Urothelium cell line (cell line): ENCODE measurements around the gene ABHD17C.
"Not testable (repeated sequence)": the region's sequence is repeated elsewhere in the genome, so short reads cannot be mapped to it uniquely, and the experiment has no call there.

Experiments
- DNase-seq: peaks from one replicate; pipeline ENCODE4 v3.0.0; 2011; ENCODE audit warnings: low spot score, mixed read lengths
- FAIRE-seq: peaks from 2 replicates; lab custom pipeline; 2011; peaks lifted over from hg19 to GRCh38; lab: Jason Lieb, UNC

The ABHD17C gene

DNA sequence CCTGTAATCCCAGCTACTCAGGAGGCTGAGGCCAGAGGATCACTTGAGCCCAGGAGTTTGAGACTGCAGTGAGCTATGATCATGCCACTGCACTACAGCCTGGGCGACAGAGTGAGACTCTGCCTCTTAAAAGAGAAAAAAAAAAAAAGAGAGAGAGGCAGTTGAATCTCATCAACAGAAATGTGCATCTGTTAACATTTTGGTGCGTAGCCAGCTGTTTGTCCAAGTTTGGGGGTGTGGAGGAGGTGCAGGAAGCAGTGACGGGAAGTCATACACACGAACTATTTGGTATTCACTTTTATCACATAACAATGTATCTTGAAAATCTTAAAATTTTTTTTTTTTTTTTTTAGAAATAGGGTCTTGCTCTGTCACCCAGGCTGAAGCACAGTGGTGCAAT lies 65.8 kb downstream of the ABHD17C start:
- DNase-seq, result no peak
- FAIRE-seq, result no peak

- DNase-seq, result no peak
- FAIRE-seq, result no peak
Measured at GRCh38 chr15:80761754-80762153, 66.6 kb downstream of the ABHD17C start.

DNA sequence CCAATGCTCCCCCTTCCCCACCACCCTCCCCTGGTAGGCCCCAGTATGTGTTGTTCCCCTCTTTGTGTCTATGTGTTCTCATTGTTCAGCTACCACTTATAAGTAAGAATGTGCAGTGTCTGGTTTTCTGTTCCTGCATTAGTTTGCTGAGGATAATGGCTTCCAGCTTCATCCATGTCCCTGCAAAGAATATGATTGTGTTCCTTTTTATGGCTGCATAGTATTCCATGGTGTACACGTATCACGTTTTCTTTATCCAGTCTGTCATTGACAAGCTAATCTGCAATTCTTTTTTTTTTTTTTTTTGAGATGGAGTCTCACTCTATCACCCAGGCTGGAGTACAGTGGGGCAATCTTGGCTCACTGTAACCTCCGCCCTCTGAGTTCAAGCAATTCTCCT lies 68.1 kb downstream of the ABHD17C start:
- not testable (repeated sequence) for DNase-seq, FAIRE-seq

GRCh38 chr15:80764535-80764934 lies 69.4 kb downstream of the ABHD17C start:
- no peak for DNase-seq

GRCh38 chr15:80766275-80766674 lies 71.2 kb downstream of the ABHD17C start:
- no peak for DNase-seq
- no peak for FAIRE-seq

More at GRCh38 chr15:80764535-80764934, 69.4 kb downstream of the ABHD17C start:
- FAIRE-seq, result no peak

DNA sequence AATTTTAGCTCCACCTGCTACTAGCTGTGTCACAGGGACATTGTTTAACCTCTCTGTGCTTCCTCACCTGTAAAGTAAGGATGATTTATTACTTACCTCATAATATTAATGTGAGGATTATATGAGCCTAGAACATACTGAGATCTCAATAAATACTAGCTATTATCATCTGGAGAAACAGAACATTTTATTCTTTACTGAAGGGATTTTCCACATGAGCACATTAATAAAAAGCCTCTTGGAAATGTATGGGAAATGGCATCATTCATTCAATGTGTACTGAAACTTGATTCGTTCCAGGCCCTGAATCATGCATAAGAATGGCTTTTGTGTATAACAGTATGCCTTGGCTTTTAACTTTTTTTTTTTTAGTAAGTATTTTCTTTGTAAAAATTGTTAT lies 73.0 kb downstream of the ABHD17C start:
- DNase-seq, result no peak
- no peak for FAIRE-seq

DNA sequence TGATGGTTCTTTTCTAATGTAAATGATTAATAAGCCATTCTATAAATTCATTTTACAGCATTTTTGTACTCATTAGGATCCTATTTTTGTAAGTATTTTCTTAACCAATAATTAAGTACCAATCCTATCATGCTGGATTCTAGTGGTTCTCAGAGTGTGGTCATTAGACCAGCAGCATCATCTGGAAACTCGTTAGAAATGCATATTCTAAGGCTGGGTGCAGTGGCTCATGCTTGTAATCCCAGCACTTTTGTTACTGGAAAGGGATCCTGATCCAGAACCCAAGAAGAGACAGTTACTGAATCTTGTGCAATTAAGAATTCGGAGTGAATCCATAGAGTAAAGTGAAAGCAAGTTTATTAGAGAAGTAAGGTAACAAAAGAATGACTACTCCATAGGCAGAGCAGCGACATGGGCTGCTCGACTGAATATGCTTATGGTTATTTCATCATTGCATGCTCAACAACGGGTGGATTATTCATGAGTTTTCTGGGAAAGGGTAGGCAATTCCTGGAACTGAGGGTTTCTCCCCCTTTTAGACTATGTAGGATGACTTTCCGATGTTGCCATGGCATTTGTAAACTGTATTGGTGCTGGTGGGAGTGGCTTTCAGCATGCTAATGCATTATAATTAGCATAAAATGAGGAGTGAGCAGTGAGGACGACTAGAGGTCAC lies 74.2 kb downstream of the ABHD17C start:
- DNase-seq (no peak), FAIRE-seq (no peak)

DNA sequence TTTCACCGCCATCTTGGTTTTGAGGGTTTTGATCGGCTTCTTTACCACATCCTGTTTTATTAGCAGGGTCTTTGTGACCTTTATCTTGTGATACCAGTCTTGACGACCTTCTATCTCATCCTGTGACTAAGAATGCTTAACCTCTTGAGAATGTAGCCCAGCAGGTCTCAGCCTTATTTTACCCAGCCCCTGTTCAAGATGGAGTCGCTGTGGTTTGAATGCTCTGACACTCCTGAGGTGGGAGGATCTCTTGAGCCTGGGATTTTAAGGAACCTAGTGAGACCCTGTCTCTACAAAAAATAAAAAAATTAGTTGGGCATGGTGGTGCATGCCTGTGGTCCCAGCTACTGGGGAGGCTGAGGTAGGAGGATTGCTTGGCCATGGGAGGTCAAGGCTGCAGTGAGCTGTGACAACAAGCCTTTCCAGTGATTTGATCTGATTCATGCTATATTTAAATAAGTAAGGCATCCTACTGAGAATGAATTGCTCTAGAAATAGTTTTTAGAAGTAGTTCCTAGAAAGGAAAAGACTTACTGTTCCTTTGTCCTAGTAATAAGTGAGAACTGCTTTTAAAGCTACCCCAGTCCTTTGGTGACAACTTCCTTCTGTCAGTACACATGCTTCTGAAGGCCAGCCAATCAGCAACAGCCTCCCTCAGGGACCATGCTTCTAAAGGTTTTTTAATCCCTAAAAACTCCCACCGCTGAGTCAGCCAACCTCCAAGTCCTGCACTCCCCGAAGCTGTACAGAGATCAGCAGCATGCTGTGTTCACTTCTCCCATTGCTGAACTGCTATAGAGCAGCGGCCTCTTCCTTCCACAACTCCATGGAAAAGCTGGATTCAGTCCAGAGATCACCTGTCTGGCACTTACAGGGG lies 75.0 kb downstream of the ABHD17C start:
- no peak for DNase-seq

DNA sequence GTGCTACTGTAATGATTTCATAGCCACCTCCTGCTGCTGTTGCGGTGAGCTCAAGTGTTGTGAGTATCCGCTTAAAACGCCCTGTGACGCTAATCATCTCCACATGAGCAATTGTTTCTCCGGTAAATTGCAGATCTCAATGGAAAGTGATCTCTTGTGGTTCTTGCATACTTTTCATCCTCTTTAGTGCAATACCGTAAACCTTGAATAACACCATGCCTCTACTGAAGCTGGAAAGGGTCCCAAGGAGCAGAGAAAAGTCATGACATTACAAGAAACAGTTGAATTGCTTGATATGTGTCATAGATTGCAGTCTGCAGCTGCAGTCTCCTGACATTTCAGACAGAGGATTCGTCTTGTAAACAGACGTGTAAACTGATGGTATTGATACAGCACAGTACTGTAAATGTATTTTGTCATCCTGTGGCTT lies 78.0 kb downstream of the ABHD17C start:
- no peak for FAIRE-seq
- no peak for DNase-seq

More for the DNA sequence above, 75.0 kb downstream of the ABHD17C start:
- no peak for FAIRE-seq

DNA sequence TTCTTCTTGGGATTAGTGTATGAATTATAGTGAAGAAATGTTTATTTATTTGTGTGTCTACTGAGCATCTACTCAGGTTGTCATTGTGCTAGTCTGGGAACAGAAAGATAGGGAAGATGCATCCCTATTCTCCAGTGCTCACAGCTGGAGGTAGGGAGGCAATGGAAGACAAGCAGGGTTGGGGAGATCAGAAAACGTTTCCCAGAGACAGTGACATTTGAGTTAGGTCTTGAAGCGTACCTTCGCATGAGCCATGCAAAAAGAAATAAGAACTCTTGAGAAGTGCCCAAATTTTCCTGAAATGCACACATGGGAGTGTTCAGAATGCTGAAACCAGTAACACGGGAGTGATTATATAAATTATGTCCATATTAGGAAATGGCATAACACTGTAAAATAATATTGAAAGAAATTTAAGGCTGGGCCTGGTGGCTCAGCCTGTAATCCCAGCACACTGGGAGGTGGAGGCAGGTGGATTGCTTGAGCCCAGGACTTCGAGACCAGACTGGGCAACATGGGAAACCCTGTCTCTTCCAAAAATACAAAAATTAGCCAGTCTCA lies 78.8 kb downstream of the ABHD17C start:
- no peak for DNase-seq
- FAIRE-seq, result no peak

- no peak for FAIRE-seq
- no peak for DNase-seq
Measured at GRCh38 chr15:80774486-80774885, 79.4 kb downstream of the ABHD17C start.

DNA sequence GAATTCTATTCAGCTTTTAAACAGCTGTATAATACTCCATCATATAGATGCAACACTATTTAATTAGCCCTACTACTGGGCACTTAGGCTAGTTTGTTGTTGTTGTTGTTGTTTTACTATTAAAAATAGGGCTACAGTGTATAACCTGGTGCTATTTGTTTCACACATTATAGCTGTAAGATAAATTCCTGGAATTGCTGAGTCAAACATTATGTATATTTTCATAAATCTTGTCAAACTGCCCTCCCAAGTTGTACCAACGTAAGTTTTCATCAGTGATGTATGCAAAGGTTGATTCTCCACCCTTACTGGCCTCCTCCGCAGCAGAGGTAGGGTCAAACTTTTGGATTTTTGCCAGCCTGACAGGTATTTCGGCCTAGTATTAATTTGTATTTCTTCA lies 80.2 kb downstream of the ABHD17C start:
- no peak for FAIRE-seq
- no peak for DNase-seq

DNA sequence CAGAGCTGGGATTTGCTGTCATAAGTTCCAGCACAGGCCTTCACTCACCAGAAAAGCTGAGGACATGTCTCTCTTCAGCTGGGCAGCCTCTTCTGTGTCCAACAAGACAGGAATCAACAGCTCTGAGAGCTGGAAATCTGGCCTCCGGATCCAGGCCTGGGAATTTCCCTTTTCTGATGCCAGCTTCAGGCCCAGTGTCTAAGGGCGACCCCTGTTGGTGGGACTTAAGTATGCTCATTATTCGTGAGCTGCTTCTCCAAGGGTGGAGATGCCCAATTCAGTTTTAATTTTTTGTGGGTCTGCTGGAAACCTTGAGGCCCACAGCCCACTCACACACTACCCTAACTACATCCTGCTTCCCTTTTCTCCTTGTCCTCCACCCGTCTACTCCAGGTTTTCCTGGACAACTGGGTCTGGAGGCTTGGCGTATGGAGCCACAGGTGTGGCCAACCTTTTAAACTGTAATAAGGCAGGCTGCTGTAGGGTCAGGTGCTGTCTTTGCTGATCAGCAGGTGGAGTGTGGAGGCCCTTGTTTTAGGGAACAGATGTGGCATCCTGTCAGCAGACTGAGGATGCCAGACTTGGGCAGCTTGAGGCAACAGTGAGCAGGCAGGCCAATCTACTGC lies 81.4 kb downstream of the ABHD17C start:
- peak; percentile 76 for DNase-seq
- peak; percentile 44 for FAIRE-seq

- no peak for DNase-seq
- FAIRE-seq, result no peak
Measured at GRCh38 chr15:80777137-80777536, 82.0 kb downstream of the ABHD17C start.

DNA sequence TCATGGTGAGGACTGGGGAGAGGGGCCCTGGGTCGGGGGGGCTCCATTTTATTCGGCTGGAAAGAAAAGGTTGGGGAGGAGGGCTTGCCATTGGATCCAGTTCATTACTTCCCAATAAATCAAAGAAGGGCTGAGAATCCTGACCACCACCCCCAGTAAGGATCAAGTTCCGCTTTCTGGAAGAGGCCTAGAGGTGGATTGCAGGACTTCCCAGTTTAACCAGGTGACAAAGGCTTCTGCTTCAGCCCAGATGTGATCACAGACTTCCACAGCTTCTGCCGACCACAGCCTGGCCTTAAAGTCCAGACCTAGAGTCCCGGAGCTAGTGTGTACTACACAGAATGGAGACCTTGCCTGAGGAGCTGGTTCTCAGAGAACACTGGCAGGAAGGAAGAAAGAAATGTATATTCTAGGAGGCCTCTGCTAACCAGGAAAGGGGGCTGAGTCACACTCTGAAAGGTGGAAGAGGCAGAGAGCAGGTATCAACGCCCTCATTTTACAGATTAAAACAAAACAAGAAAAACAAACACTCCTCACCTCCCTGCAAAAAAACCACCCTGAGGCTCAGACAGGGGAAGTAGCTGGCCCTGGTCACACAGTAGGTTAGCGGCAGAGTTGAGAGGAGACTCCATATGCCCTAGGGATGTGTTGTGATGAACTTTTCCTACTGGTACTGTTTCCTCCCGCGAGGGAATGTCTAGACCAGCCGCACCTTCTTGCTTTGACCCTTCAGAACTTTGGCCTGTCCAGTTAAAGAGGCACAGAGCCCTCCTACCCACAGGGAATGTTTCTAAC lies 82.9 kb downstream of the ABHD17C start:
- FAIRE-seq, result no peak
- DNase-seq, result no peak

DNA sequence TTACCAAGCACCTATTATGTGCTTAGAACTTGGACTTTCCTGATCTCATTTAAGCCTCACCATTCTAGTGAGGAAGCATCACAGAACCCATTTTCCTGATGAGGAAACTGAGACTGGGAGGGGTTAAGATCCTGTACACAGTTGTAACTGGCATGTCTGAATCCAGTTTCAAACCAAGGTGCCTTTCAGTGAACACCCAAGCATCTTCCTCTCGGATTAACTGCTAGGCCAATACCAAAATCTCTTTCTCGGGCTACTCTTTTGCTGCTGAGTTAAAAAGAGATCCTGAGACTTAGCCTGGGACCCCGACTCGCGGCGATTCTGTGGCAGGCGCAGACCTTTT lies 83.5 kb downstream of the ABHD17C start:
- DNase-seq (no peak), FAIRE-seq (no peak)

DNA sequence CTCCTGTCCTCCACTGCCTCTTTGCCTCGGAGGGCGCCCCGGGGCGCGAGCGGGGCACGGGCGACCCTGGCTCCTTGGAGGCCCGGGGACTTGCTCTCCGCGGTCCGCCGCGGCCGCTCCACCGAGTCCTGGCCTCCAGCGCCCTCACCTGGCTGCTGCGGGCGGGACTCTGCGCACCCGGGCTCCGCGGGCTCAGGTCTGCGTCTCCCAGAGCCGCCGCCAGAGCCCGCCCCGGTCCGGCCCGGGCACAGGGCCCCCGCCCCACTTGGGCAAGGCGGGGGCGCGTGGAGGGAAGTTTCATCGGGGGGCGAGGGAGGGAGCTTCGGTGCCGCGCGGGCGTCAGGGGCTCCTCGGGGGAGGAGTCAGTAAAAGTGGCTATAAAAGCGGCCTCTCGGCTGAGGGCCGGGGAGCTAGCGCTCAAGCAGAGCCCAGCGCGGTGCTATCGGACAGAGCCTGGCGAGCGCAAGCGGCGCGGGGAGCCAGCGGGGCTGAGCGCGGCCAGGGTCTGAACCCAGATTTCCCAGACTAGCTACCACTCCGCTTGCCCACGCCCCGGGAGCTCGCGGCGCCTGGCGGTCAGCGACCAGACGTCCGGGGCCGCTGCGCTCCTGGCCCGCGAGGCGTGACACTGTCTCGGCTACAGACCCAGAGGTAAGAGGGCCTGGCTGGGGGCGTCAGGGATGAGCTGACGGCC lies 84.0 kb downstream of the ABHD17C start, which contains the start of gene CEMIP:
Gene CEMIP, plus strand, starts transcription at position 407 of the 694 bp plus-strand sequence. CDS start 94,510 bp downstream, outside the sequence.
- FAIRE-seq (no peak), DNase-seq (peak; percentile 89)

- no peak for FAIRE-seq
- peak; percentile 56 for DNase-seq
Measured at GRCh38 chr15:80779658-80780415, 84.7 kb downstream of the ABHD17C start.
